ENCODE results near the gene SNX5. TPM values are rescaled to one million over a fixed set of nuclear protein-coding genes. Genes with fewer than 3 reads are reported as not detected.
A peak's percentile ranks its signal among the peaks of the same experiment; 100 is the strongest.

The SNX5 gene
- total and polyA plus RNA-seq, 2 of the 13 experiments (the other 11 are each of a cell fraction or from before 2014, with no cell fraction given) = 664 to 1,040 TPM

DNA sequence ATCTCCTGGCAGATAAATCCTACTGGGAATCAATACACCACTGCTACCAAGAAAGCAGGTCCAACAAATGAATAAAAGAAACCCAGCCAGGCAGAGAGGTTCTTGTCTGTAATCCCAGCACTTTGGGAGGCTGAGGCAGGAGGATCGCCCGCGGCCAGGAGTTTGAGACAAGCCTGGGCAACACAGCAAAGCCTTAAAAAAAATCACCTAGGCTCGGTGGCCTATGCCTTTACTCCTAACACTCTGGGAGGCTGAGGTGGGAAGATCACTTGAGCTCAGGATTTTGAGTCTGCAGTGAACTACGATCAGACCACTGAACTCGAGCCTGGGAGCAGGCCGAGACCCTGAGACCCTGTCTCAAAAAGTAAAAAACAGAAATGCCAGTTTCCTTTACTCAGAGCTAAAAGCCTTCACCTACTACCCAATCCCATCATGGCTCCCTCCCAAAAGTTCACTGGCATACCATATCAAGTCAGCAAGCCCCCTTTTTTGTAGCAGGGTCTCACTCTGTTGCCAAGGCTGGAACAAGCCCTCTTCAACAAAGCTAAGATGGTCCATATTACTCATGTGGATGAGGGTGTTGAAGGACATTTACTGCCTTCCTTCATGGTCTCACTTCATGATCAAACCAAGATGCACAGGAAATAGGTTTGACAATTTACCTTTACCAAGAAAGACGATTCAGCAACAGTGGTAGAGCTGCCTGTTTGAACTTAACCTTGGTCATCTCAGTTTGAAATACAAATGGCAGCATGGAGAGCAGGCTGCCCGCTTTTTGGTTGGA is 5.3 kb downstream of the SNX5 start (continued):
- TF ChIP-seq, protein P1, sequence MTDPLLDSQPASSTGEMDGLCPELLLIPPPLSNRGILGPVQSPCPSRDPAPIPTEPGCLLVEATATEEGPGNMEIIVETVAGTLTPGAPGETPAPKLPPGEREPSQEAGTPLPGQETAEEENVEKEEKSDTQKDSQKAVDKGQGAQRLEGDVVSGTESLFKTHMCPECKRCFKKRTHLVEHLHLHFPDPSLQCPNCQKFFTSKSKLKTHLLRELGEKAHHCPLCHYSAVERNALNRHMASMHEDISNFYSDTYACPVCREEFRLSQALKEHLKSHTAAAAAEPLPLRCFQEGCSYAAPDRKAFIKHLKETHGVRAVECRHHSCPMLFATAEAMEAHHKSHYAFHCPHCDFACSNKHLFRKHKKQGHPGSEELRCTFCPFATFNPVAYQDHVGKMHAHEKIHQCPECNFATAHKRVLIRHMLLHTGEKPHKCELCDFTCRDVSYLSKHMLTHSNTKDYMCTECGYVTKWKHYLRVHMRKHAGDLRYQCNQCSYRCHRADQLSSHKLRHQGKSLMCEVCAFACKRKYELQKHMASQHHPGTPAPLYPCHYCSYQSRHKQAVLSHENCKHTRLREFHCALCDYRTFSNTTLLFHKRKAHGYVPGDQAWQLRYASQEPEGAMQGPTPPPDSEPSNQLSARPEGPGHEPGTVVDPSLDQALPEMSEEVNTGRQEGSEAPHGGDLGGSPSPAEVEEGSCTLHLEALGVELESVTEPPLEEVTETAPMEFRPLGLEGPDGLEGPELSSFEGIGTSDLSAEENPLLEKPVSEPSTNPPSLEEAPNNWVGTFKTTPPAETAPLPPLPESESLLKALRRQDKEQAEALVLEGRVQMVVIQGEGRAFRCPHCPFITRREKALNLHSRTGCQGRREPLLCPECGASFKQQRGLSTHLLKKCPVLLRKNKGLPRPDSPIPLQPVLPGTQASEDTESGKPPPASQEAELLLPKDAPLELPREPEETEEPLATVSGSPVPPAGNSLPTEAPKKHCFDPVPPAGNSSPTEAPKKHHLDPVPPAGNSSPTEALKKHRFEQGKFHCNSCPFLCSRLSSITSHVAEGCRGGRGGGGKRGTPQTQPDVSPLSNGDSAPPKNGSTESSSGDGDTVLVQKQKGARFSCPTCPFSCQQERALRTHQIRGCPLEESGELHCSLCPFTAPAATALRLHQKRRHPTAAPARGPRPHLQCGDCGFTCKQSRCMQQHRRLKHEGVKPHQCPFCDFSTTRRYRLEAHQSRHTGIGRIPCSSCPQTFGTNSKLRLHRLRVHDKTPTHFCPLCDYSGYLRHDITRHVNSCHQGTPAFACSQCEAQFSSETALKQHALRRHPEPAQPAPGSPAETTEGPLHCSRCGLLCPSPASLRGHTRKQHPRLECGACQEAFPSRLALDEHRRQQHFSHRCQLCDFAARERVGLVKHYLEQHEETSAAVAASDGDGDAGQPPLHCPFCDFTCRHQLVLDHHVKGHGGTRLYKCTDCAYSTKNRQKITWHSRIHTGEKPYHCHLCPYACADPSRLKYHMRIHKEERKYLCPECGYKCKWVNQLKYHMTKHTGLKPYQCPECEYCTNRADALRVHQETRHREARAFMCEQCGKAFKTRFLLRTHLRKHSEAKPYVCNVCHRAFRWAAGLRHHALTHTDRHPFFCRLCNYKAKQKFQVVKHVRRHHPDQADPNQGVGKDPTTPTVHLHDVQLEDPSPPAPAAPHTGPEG (CRISPR knock-in tag; IDR thresholded peaks at IDR 0.05) = 0 out of 2 replicates have a peak, but pooled peaks have one; percentile 32
- TF ChIP-seq THAP11 (CRISPR knock-in tag; IDR thresholded peaks at IDR 0.05) = peak; percentile 4; the same call in 1 of the 2 replicates
- TF ChIP-seq, protein P2, sequence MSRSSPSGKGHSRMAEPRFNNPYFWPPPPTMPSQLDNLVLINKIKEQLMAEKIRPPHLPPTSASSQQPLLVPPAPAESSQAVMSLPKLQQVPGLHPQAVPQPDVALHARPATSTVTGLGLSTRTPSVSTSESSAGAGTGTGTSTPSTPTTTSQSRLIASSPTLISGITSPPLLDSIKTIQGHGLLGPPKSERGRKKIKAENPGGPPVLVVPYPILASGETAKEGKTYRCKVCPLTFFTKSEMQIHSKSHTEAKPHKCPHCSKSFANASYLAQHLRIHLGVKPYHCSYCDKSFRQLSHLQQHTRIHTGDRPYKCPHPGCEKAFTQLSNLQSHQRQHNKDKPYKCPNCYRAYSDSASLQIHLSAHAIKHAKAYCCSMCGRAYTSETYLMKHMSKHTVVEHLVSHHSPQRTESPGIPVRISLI (CRISPR knock-in tag; IDR thresholded peaks at IDR 0.05; ENCODE audit: borderline replicate concordance) = peak; percentile 14; the same call in 1 of the 2 replicates
- peak; percentile 40; the same call in 1 of the 2 replicates for TF ChIP-seq ZFP82 (CRISPR knock-in tag; IDR thresholded peaks at IDR 0.05; ENCODE audit: borderline replicate concordance)
- no peak for TF ChIP-seq ZNF607 (CRISPR knock-in tag; IDR thresholded peaks at IDR 0.05; ENCODE audit: borderline replicate concordance)
- peak; percentile 58; the same call in 1 of the 2 replicates for TF ChIP-seq ZNF788 (CRISPR knock-in tag; IDR thresholded peaks at IDR 0.05; ENCODE audit: borderline replicate concordance)
- TF ChIP-seq POLR2A (IDR thresholded peaks at IDR 0.05; ENCODE audit: insufficient read depth in 1 of 2, low read depth in 2 of 2, low read length in 2 of 2) = peak in 1 of 2 experiments; percentile 69; a peak in 3 of 4 replicates
- TF ChIP-seq TAF15 (IDR thresholded peaks at IDR 0.05; ENCODE audit: low read depth, low read length, poor library complexity, severe bottlenecking) = no peak
- no peak for TF ChIP-seq ZNF709 (CRISPR knock-in tag; IDR thresholded peaks at IDR 0.05)
- TF ChIP-seq, protein P3, sequence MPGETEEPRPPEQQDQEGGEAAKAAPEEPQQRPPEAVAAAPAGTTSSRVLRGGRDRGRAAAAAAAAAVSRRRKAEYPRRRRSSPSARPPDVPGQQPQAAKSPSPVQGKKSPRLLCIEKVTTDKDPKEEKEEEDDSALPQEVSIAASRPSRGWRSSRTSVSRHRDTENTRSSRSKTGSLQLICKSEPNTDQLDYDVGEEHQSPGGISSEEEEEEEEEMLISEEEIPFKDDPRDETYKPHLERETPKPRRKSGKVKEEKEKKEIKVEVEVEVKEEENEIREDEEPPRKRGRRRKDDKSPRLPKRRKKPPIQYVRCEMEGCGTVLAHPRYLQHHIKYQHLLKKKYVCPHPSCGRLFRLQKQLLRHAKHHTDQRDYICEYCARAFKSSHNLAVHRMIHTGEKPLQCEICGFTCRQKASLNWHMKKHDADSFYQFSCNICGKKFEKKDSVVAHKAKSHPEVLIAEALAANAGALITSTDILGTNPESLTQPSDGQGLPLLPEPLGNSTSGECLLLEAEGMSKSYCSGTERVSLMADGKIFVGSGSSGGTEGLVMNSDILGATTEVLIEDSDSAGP (CRISPR knock-in tag; IDR thresholded peaks at IDR 0.05; ENCODE audit: borderline replicate concordance) = peak; percentile 32; the same call in 1 of the 2 replicates
- TF ChIP-seq ZNF850 (CRISPR knock-in tag; conservative IDR thresholded peaks at IDR 0.05) = no peak
- no peak for TF ChIP-seq ZNF367 (CRISPR knock-in tag; IDR thresholded peaks at IDR 0.05; ENCODE audit: borderline replicate concordance)
- no peak for TF ChIP-seq RAD51 (IDR thresholded peaks at IDR 0.05; ENCODE audit: borderline replicate concordance)
- peak; percentile 83; the same call in 1 of the 2 replicates for TF ChIP-seq POLR2AphosphoS2 (IDR thresholded peaks at IDR 0.05; ENCODE audit: low read depth, low read length)
- TF ChIP-seq SP1 (IDR thresholded peaks at IDR 0.05) = no peak
- TF ChIP-seq SP1 (CRISPR knock-in tag; IDR thresholded peaks at IDR 0.05) = 0 out of 2 replicates have a peak, but pooled peaks have one; percentile 11
- peak; percentile 88; the same call in 1 of the 2 replicates for TF ChIP-seq ISX (CRISPR knock-in tag; conservative IDR thresholded peaks at IDR 0.05)
- no peak for TF ChIP-seq ZNF567 (CRISPR knock-in tag; IDR thresholded peaks at IDR 0.05; ENCODE audit: borderline replicate concordance)
- TF ChIP-seq ZNF430 (CRISPR knock-in tag; IDR thresholded peaks at IDR 0.05) = no peak
- TF ChIP-seq ZC3H13 (CRISPR knock-in tag; IDR thresholded peaks at IDR 0.05) = 0 out of 2 replicates have a peak, but pooled peaks have one; percentile 23
- 0 out of 2 replicates have a peak, but pooled peaks have one; percentile 0 for TF ChIP-seq ZSCAN9 (CRISPR knock-in tag; IDR thresholded peaks at IDR 0.05; ENCODE audit: borderline replicate concordance)
- TF ChIP-seq TGIF2 (CRISPR knock-in tag; IDR thresholded peaks at IDR 0.05) = peak; percentile 48; the same call in 1 of the 2 replicates
